Testis (tissue), 2 donors: Measurements from ENCODE around the gene SEZ6.

Source experiments
- CTCF ChIP-seq, 3 experiments: fragments of 450-650 bp in 2 of 3; fragments of 200-600 bp in 1 of 3; sonication (generic) in 1 of 3; IDR thresholded peaks; one replicate each; pipeline ENCODE4 v1.5.1; 2016 to 2019; ENCODE audit warnings: antibody characterized with exemption in 3 of 3, mild to moderate bottlenecking in 2 of 3, moderate library complexity in 1 of 3
- POLR2A ChIP-seq: fragments of 450-650 bp; IDR thresholded peaks from one replicate; pipeline ENCODE4 v1.6.1; 2017; ENCODE audit warnings: antibody characterized with exemption, mild to moderate bottlenecking, moderate library complexity

GRCh38 chr17:28988475-28988874 is 17.4 kb downstream of the SEZ6 start:
- TF ChIP-seq CTCF (IDR thresholded peaks at IDR 0.05): no peak
- no peak for TF ChIP-seq POLR2A
